Caco-2 (cell line): Measurements from ENCODE around the gene PAK6. TPM values are rescaled to one million over a fixed set of nuclear protein-coding genes. Genes with fewer than 3 reads are reported as not detected.

Experiments used
- BruUV-seq: library from RNA; stranded (reverse); fragments of 400-500 nt; replicated peaks from 2 replicates; lab custom pipeline; 2021; lab: Mats Ljungman, UMichigan
- CTCF ChIA-PET: fragments of 300-600 bp; sonication (Branson Sonifier 250); formaldehyde crosslinking; loops from one replicate; lab custom pipeline; 2022; ENCODE audit warnings: antibody characterized with exemption; lab: Charles Lee
- POLR2A ChIA-PET: fragments of 300-600 bp; sonication (Branson Sonifier 250); formaldehyde crosslinking; loops from one replicate; lab custom pipeline; 2022; ENCODE audit warnings: antibody characterized with exemption; lab: Charles Lee
- DNase-seq, 2 experiments: peaks; one replicate each; pipeline versions ENCODE4 v3.0.0 to v3.0.0-alpha.2; 2020 to 2022
- H3K27me3 ChIP-seq: replicated peaks from 2 replicates; pipeline ENCODE4 v1.6.0; 2011; ENCODE audit warnings: low read length; ENCODE audit not compliant: control insufficient read depth, insufficient read depth
- H3K36me3 ChIP-seq: 2 replicates; pipeline ENCODE4 v1.5.1; 2011; ENCODE audit warnings: low read length; ENCODE audit not compliant: control insufficient read depth, insufficient read depth
- H3K4me1 ChIP-seq: fragments of 250-450 bp; sonication (Bioruptor Pico); 2 replicates; pipeline ENCODE4 v1.5.1; 2020; ENCODE audit warnings: mild to moderate bottlenecking
- H3K4me3 ChIP-seq: 2 replicates; pipeline ENCODE4 v1.5.1; 2011; ENCODE audit warnings: low read depth, mild to moderate bottlenecking, control low read depth, low read length
- H3K9me3 ChIP-seq: fragments of 250-450 bp; sonication (Bioruptor Pico); 2 replicates; pipeline ENCODE4 v1.5.1; 2020; ENCODE audit warnings: mild to moderate bottlenecking, moderate library complexity
- H3K27ac Mint-ChIP-seq: one replicate; pipeline ENCODE4 v1.8.0; 2022; ENCODE audit warnings: mixed read lengths; ENCODE audit not compliant: unreplicated experiment
- H3K27me3 Mint-ChIP-seq: one replicate; pipeline ENCODE4 v1.8.0; 2022; ENCODE audit warnings: mixed read lengths; ENCODE audit not compliant: insufficient read depth, unreplicated experiment
- H3K36me3 Mint-ChIP-seq: one replicate; pipeline ENCODE4 v1.8.0; 2022; ENCODE audit warnings: mild to moderate bottlenecking, mixed read lengths; ENCODE audit not compliant: insufficient read depth, unreplicated experiment
- H3K4me1 Mint-ChIP-seq: one replicate; pipeline ENCODE4 v1.8.0; 2022; ENCODE audit warnings: low read depth, mixed read lengths; ENCODE audit not compliant: unreplicated experiment
- H3K4me3 Mint-ChIP-seq: one replicate; pipeline ENCODE4 v1.8.0; 2022; ENCODE audit warnings: mild to moderate bottlenecking, moderate library complexity, mixed read lengths; ENCODE audit not compliant: unreplicated experiment
- H3K9me3 Mint-ChIP-seq: one replicate; pipeline ENCODE4 v1.8.0; 2022; ENCODE audit warnings: mixed read lengths; ENCODE audit not compliant: unreplicated experiment
- intact Hi-C: fragments of 100-400 bp; cut with micrococcal nuclease; formaldehyde crosslinking; loops from one replicate; pipeline ENCODE4 v1.10.0; 2022; ENCODE audit not compliant: unreplicated experiment
- total RNA-seq: library from RNA; stranded (reverse); gene quantifications from 2 replicates; pipeline ENCODE4 v1.2.3, GENCODE V29; 2022
- TF ChIP-seq, protein P1 (sequence below), 2 experiments: fragments of 200-600 bp in 1 of 2; IDR thresholded peaks; 1 replicate in 1 of 2; 2 replicates in 1 of 2; pipeline versions ENCODE4 v1.5.1 to v1.8.0; 2011 to 2022; ENCODE audit warnings: antibody characterized with exemption in 1 of 2, control low read depth in 1 of 2, inconsistent platforms in 1 of 2, low read depth in 1 of 2, low read length in 1 of 2, mild to moderate bottlenecking in 1 of 2, moderate library complexity in 1 of 2; ENCODE audit not compliant: insufficient read depth in 1 of 2, severe bottlenecking in 1 of 2, unreplicated experiment in 1 of 2

PAK6 gene
- total RNA-seq, 1 experiment from 2014 or later, result 20.7 TPM

DNA sequence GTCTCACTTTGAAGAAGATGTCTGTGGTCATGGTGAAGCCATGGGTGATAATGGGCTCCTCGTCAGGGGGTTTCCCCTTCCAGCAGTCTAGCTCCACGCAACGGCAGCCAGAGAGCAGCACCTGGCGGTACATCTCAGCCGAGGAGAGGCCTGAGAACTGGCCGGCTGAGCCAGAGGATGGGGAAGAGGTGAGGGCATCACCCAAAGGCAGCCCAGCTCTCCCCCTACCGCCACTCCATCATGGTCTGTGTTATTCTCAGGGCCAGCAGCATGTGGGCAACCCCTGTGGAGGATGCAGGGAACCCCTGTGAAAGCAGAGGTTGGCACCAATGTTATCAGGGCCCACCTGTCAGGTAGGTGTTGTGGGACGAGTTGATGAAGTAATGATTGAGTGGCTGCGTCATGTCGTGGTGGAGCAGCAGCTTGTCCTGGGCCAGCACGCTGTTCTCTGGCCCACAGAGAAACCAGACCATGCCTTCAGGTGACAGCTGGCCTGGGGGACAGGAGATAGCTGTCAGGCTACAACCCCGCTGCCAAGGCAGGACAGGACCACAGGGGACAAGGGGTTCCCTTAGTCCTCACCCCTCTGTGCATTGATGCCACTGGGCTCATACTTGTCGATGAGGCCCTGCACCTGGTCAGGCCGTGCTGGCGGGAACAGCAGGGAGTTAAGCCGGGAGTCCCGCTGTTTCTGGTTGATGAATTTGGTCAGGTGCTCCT is 59.5 kb downstream of the PAK6 start:
- Histone ChIP-seq H3K9me3 (no peaks in the 10 kb centered on the region; the same call in 1 of the 2 replicates), H3K4me3 (no peak overlapping the region), H3K4me1 (peaks cover 6% of the 10 kb centered on the region), H3K27me3 (no peaks in the 10 kb centered on the region), H3K36me3 (no peaks in the 10 kb centered on the region)
- intact Hi-C loops, result no loop called here
- H3K27ac Mint-ChIP-seq, result no peak overlapping the region
- no peaks in the 10 kb centered on the region for H3K9me3 Mint-ChIP-seq
- H3K27me3 Mint-ChIP-seq, result no peaks in the 10 kb centered on the region
- DNase-seq, result no peak
- H3K4me1 Mint-ChIP-seq, result peaks cover 11% of the 10 kb centered on the region
- BruUV-seq, result no TSS peak
- H3K4me3 Mint-ChIP-seq, result no peak overlapping the region
- ChIA-PET POLR2A (no interaction called here), CTCF (no interaction called here)
- TF ChIP-seq, protein P1, sequence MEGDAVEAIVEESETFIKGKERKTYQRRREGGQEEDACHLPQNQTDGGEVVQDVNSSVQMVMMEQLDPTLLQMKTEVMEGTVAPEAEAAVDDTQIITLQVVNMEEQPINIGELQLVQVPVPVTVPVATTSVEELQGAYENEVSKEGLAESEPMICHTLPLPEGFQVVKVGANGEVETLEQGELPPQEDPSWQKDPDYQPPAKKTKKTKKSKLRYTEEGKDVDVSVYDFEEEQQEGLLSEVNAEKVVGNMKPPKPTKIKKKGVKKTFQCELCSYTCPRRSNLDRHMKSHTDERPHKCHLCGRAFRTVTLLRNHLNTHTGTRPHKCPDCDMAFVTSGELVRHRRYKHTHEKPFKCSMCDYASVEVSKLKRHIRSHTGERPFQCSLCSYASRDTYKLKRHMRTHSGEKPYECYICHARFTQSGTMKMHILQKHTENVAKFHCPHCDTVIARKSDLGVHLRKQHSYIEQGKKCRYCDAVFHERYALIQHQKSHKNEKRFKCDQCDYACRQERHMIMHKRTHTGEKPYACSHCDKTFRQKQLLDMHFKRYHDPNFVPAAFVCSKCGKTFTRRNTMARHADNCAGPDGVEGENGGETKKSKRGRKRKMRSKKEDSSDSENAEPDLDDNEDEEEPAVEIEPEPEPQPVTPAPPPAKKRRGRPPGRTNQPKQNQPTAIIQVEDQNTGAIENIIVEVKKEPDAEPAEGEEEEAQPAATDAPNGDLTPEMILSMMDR (IDR thresholded peaks at IDR 0.05; ENCODE audit: insufficient read depth in 1 of 2, low read depth in 1 of 2, low read length in 1 of 2, severe bottlenecking in 1 of 2, unreplicated experiment in 1 of 2), result no peak
- H3K36me3 Mint-ChIP-seq, result no peaks in the 10 kb centered on the region

DNA sequence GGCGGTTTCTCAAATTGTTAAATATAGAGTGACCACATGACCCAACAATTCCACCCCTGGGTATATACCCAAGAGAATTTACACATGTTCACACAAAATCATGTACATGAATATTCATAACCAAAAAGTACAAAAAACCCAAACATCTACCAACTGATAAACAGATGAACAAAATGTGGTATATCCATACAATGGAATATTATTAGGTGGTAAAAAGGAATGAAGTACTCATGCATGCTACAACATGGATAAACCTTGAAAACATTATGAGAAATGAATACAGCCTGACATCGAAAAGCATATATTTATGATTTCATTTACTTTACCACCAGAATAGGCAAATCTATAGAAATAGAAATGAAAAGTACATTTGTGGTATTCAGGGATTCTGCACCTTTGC is 61.5 kb downstream of the PAK6 start:
- ChIA-PET CTCF (no interaction called here), POLR2A (no interaction called here)
- TF ChIP-seq, protein P1 (IDR thresholded peaks at IDR 0.05; ENCODE audit: insufficient read depth in 1 of 2, low read depth in 1 of 2, low read length in 1 of 2, severe bottlenecking in 1 of 2, unreplicated experiment in 1 of 2), result no peak
- H3K4me1 ChIP-seq, result peaks cover 6% of the 10 kb centered on the region
- Mint-ChIP-seq H3K36me3 (no peaks in the 10 kb centered on the region), H3K4me3 (no peak overlapping the region), H3K9me3 (no peaks in the 10 kb centered on the region), H3K27ac (no peak overlapping the region), H3K4me1 (peaks cover 11% of the 10 kb centered on the region), H3K27me3 (no peaks in the 10 kb centered on the region)
- no peaks in the 10 kb centered on the region; the same call in 1 of the 2 replicates for H3K9me3 ChIP-seq
- BruUV-seq, result no TSS peak
- intact Hi-C loops, result no loop called here
- H3K27me3 ChIP-seq, result no peaks in the 10 kb centered on the region
- H3K4me3 ChIP-seq, result no peak overlapping the region
- no peaks in the 10 kb centered on the region for H3K36me3 ChIP-seq
- no peak for DNase-seq

DNA sequence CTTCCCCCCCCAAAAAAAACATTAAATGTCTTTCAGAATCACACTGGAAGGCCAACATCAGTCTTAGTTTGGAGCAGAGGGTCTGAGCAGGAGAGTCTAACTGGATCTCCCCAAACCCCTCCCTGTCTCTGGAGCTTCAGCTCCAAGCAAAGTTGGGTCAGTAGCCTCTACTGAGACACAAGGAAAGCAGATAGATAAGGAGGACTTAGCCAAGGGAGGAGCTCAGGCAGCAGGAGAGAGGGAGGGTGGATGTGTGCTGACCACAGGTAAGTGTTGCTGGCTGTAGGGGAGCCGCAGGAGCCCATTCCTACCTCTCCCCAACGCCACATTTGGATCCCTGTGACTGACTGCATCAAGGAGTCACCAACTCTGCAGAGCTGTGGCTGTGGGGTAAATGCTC is 61.9 kb downstream of the PAK6 start:
- Histone ChIP-seq H3K4me3 (no peak overlapping the region), H3K36me3 (no peaks in the 10 kb centered on the region), H3K9me3 (no peaks in the 10 kb centered on the region; the same call in 1 of the 2 replicates), H3K4me1 (peaks cover 6% of the 10 kb centered on the region), H3K27me3 (no peaks in the 10 kb centered on the region)
- H3K4me3 Mint-ChIP-seq, result no peak overlapping the region
- ChIA-PET CTCF (interaction anchor here (1.1 to 1.6 kb wide), 4 partner anchors 9 to 21 kb away, joined by 4 to 11 read pairs (median 5); no protein-coding TSS in a partner anchor), POLR2A (no interaction called here)
- H3K4me1 Mint-ChIP-seq, result peaks cover 11% of the 10 kb centered on the region
- H3K36me3 Mint-ChIP-seq, result no peaks in the 10 kb centered on the region
- no peak for DNase-seq
- no peaks in the 10 kb centered on the region for H3K27me3 Mint-ChIP-seq
- no peak overlapping the region for H3K27ac Mint-ChIP-seq
- intact Hi-C loops, result no loop called here
- TF ChIP-seq, protein P1 (IDR thresholded peaks at IDR 0.05; ENCODE audit: insufficient read depth in 1 of 2, low read depth in 1 of 2, low read length in 1 of 2, severe bottlenecking in 1 of 2, unreplicated experiment in 1 of 2), result no peak
- no TSS peak for BruUV-seq
- no peaks in the 10 kb centered on the region for H3K9me3 Mint-ChIP-seq
